GM18508 (cell line): ENCODE data around the gene BICC1.

Experiments used
- ATAC-seq: cut with Tn5 transposase; IDR thresholded peaks from one replicate; pipeline ENCODE4 v1.9.1; 2021; ENCODE audit warnings: moderate number of reproducible peaks; ENCODE audit not compliant: insufficient read depth, unreplicated experiment

BICC1 gene

DNA sequence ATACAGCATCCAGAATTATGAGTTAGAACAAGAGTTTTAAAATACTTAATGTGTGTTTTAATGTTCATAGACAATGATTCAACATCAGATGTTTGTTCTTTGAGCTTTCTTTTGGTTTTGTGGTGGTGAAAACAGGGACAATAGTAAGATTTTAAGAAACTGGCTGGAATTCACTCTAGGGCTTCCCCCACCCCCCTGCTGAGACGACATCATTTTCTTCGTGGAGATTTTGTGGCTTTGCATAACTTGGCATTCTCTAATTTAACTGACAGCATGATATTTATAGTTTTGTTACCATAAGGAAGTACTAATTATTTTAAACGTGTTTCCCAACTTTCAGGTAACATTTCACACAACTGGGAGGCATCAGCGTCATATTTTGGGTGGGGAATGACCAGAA is 184.1 kb downstream of the BICC1 start:
- ATAC-seq = no peak

DNA sequence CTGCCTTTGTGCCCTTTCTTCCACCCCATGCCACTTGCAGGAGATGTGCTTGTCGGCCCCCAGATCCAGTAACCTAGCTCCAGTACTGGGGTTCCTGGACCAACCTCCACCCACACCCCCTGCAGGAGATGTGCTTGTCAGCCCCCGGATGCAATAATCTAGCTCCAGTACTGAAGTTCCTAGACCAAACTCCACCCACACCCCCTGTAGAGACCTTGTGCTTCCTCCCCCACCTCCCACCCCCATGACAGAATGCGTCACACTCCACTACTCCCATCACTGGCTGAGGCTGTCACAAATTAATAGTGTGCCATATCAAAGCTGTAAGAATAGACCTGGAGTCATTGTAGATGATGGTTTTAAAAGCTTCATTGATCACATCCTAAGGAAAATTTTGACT is 185.0 kb downstream of the BICC1 start:
- no peak for ATAC-seq

DNA sequence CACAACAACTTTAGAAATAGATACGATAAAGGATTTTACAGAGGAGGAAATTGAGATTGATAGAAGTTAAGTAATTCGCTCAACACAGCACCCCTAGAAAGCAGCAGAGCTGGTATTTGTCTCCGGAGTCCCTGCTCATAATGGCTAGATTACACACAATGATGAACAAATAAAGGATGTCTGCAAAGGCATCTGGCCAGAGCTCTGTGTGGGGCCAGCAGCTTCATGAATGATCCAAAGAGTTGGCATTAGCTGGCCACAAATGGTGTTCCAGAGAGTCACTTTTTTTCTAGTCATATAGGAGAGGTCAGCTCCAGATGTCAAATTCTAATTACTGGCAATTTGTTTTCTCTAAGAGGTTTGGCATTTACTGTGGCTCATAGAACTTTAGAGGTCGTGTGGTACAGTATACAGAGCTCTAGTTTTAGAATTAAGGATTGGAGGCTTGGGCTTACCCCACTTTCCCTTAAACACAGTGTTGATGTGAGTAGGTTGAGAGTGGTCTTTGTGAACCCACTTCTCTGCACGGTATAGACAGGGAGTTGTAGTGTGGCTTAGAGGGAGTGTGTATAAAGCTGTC is 186.2 kb downstream of the BICC1 start:
- ATAC-seq = no peak

DNA sequence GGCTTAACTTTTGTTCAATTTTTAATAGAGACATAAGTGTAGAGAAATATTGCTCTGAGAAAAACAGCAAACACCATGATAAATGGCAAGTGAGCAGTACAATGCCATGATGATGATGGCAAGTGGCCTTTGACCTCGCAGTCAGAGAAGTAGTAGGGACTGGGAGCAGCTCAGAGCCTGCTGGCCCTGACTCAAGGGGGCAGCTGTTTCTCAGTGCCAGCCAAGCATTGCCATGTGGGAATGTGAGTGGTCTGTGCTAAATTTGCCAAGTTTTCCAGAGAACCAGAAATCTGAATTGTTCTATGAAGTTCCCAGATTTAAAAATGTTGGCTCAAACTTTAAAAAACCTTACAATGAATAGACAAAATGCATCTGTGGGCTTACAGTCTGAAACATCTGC is 187.9 kb downstream of the BICC1 start:
- no peak for ATAC-seq

DNA sequence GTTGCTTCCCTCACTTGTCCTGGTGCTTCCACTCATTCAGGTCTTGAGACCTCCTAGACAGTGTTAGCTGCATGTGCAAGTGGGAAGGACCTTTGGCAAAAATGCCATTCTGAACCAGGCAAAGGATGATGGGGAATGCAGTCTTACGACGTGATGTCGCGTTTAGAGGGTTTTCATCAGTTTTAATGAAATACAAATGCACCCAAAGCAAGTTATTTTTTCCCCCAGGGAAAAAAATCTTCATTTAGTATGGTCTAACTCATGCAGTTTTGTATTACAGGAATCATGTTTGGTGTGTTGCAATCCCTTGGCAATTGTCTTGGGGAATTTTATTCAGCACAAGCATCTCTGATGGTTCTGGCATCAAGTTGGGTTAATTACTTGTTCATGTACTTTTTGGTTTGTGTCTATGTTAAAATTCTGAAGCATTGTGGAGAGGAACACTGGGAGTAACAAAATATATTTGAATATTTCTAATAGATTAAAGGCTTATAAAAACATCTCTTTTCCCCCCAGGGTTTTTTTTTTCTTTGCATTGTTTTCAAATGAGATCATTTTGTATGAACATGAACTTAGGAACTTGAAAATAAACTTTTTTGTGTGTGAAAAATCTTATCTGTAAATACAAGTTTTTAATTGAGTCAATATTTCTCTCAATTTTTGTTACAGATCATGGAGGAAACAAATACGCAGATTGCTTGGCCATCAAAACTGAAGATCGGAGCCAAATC is 188.9 kb downstream of the BICC1 start:
- no peak for ATAC-seq

DNA sequence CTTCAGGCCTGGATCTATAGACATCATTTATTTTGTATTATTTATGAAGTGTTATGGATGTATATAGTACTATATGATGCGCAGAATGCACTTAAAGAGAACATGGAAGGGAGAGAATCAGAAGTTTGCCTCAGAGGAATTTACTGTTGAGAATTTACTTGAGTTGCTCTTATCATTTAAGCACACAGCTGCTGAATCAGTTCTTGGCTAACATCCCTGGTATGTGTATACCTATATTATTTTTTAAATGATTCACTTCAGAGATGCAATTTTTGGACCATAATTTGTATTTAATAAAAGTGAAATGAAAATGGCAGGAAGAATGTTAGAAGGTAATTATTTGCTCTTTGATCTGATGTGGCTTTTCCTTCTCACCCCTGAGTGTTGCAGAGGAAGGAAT is 191.6 kb downstream of the BICC1 start:
- no peak for ATAC-seq

DNA sequence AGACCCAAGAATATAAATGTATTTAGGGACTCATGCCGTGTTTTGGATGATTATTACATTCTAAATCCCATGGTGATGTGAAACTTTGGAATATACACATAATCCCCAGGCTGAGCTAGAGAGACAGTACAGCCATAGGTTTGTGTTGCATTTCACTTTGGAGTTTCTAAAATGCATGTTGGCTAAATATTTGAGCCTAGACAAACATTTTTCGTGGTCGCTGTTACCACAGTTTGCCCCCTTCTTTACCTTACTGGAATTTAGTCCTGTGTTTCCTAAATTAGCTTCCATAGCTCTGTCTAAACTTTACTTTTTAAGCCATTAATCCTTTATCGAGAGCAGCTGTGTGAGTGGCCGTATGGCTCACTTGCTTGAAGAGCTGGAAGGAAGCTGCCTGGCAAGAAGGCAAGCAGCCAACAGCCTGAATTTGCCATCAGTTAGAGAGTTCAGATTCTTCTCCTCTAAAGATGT is 192.0 kb downstream of the BICC1 start:
- no peak for ATAC-seq

DNA sequence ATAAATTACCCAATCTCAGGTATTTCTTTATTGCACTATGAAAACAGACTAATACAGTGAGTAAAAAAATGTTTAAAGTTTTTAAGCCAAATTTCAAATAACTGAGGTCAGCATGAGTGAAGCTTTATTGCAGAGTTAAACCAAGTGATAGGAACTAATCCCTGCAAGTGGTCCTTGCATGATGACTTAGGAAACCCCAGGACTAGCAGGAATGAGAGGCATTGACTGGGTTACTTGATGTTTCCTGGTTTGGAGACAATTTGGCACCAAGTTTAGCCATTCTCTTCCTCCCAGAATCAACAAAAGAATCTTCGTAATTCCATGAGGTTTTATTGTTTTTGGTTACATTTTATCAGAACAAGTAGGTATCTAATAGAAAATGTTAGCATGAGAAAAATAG is 194.2 kb downstream of the BICC1 start:
- ATAC-seq = no peak

DNA sequence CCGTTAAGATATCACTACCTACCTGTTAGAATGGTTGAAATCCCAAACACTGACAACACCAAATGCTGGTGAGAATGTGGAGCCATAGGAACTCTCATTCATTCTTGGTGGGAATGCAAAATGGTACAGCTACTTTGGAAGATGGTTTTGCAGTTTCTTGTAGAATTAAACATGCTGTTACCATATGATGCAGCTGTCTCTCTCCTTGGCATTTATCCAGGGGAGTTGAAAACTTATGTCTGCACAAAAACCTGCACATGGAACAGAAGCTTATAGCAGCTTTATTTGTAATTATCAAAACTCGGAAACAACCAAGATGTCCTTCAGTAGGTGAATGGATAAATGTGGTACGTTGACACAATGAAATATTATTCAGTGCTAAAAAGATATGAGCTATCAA is 199.5 kb downstream of the BICC1 start:
- ATAC-seq = no peak

DNA sequence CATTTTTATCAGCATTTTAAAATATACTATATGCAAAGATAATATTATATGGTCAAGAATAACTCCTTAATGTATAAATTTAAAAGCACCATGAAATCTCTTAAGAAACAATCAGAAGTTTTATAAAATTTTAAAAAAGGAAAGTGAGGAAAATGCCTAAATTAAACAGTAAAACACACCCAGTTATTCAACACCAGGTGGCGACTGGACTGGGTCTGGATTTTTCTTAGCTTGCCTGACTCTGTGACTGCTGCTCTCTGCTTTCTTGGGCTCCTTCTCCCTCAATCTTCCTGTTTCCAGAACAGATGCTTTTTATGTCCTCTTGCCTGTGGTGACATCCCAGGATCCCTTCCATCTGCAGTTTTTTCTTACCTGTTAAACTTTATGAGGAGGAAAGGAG is 200.3 kb downstream of the BICC1 start:
- no peak for ATAC-seq

DNA sequence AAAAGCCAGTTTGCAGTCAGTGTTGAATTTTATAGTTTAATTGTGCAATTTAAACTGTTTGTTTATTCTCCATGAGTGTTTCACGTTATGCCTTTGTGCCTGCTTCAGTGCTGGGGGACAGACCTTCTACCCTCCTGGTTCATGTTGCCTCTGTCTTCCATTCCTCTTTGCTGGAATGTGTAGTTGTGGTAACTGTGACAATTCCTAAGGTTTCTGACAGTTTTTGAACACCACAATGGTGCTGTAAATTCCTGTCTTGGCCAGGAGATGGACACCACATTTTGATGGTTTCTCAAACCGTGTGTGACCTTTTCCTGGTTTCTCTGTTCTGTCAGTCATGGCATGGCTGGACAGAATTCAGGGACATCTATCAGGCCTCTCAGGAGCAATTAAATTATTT is 201.7 kb downstream of the BICC1 start:
- ATAC-seq = no peak

DNA sequence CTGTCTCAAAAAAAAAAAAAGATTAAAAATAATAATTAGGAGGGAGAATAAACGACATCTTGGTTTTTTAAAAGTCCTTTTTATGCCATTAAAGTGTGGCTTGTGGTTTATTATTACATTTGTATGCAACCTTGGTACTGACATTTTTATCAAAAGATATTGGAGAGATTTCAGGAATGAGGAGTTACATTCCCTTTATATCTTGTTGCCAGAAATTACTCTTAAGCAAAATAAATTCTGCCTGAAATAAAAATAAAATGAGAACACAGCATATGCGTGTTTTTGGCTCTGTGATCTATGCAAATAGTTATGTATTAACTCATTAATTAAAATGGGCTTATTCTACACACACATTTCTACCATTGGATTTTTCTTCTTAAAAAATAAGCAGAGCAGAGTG is 202.4 kb downstream of the BICC1 start:
- no peak for ATAC-seq

DNA sequence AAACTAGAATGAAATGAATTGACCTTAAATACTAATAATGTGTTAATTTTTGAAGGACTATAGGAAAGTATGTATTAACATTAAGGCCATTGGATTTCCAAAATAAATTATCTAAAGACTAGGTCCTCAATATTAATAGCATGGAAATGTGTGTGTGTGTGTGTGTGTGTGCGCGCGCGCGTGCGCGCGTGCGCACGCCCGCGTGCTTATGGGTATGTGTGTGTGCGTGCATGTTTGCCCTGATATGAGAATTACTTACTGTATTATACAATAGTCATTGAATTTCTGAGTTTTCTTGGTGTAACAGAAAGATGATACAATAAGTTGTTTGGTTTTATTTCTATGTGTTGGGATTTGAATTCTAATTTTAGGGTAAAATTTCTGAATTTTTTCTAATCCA is 205.9 kb downstream of the BICC1 start:
- ATAC-seq = no peak

DNA sequence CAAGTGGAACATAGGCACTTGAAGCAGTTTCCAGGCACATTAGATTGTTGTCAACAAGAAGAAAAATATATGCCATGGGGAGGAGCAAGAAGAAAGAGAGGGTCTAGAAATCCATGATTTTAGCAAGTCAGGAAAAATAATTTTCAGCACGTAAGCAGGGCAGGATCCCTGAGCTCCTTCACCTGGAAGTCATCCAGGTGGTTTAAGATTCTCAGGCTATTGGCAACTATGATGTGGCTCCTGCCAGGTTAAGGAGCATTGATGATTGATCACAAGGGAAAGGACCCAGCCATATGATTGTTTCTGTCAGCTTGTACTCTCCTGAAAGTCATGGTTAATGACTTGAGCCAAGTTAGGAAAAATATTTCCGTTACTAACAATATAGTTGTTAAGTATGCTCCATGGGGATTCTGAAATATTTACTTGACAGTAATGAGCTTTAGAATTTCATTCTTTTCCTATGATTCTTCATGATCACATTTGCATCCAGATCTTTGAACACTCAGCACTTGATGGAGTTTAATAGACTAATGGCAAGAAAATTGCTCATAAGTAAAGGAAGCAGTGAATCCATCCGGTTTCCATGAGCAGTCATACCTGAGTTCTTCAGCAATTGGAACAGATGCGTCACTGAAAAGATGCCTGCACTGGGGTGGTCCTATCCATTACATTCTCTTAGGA is 209.1 kb downstream of the BICC1 start:
- ATAC-seq = no peak

DNA sequence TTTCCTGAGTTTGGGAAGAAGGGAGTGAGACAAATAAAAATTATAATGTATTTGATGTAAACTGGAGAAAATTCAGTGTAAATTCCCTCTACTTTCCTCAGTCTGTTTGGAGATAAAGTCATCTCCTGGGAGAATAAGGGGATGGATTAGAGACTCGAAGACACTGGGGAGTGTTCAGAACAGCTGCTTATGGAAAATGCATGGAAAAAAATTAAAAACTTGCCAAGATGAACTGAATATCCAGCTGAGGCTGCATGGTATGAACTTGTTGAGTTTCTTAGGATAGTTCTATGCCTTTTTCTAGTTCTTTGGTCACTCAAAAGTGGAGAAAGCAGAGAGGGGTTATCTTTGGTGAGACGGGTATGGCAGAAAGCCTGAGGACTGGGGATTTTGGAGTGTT is 210.5 kb downstream of the BICC1 start:
- ATAC-seq = no peak

DNA sequence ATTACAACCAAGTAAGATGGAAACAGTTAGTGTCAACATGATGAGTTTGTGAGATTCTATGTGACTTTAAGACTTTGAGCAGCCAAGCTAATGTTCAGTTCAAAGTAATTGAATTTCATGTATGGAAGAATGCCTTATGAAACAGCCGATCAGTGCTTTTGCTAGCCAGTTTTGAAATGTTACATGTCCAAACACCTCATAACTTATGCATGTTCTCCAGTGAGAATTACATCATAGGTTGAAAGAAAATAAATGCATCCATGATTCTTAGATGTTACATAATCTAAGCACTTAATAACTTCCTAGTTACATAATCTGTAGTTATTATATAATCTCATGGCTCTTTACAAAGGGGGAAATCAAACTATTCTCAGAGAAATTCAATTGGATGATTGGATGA is 211.3 kb downstream of the BICC1 start:
- no peak for ATAC-seq

DNA sequence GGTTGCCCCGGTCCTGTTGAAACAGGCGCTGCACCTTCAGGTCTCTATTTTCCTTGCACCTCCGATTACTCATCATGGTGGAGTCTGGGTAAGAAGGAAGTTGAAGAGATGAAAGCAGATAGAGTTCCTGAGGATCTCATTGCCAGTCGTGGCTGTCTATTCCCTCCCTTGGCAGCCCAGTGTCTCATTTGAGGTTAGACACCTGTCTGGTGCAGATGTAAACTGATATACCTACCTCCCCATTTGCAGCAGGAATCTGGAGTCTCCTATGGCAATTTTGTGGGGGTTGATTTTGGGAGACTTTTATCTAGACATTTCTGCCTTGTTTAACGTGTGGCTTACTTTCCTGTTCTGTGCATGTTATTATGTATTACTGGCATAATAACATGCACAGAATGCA is 212.1 kb downstream of the BICC1 start:
- ATAC-seq = no peak

DNA sequence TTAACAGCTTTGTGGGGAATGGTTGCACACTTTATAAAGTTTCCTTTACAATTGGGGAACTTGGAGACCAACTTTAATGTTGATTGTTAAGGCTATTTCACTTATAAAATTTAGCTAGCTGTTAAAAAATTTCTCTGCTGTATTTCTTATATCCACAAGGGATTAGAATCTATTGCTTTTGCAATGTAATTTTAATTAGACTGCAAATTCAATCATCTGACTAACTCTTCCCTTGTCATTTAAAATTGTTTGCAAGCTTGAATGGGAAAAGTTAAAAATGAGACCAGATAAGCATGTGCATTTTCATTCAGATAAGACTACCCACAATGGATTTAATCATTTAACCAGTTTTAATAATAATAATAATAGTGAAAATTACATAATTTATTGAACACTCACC is 213.2 kb downstream of the BICC1 start:
- ATAC-seq = no peak

DNA sequence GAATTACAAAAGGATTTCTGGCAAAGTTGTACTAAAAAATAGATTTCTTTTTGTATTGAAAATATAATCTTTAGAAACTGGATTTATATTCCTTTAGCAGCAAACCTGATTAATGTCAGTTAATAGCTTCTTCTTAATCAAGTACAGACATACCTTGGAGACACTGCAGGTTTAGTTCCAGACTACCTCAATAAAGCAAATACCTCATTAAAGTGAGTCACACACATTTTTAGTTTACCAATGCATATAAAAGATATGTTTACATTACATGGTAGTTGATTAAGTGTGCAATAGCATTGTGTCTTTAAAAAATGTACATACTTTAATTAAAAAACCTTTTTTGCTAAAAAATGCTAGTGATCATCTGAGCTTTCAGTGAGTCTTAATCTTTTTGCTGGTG is 215.0 kb downstream of the BICC1 start:
- no peak for ATAC-seq

DNA sequence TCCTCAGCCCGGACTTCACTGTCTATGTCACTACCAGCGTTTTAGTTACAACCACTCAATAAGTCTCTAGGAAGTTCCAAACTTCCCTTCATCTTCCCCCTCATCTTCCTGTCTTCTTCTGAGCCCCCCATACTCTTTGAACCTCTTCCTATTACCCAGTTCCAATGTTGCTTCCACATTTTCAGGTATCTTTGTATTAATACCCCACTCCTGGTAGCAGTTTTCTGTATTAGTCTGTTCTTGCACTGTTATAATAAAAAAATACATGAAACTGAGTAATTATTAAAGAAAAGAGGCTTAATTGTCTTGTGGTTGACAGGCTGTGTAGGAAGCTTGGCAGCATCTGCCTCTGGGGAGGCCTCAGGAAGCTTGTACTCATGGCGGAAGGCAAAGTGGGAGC is 218.6 kb downstream of the BICC1 start:
- ATAC-seq = no peak

DNA sequence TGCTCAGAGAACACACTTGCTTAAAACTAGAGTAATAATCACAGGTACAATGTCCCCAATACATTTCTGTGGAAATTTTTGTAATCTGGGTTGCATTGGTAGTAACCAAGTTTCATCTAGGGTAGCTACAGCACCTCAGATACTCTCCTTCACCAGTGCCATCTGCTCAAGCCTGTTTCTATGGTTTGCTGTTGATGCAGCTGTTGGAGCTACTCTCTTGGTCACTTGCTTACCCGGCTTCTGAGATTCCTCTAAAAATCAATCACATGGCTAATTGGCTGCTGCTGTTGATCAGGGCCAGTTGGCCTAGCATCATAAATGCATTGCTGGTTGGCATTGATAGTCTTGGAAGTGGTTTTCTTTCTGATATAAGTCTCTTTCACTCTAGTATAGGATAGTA is 220.8 kb downstream of the BICC1 start:
- no peak for ATAC-seq

DNA sequence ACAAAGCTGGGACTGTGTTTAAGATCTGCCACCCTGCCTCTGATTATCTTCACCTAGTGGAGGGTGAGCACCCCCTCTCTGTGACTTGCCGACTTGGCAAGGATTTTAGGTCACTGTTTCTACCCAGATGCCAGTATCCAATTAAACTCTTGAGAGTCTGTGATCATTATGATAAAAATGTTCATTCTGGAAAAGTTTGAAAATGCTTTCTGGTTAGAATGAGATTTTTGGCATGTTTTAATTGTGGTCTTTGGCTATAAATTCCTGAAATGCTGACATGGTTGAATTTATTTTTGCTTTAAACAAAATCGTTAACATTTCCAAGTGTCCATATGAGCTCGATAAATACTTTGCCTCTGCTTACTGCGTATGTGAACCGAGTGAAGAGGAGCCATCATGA is 221.4 kb downstream of the BICC1 start:
- no peak for ATAC-seq
